SJSA1 (cell line): ENCODE results near the gene MSMO1. TPM values are rescaled to one million over a fixed set of nuclear protein-coding genes. Genes with fewer than 3 reads are reported as not detected.
A peak's percentile ranks its signal among the peaks of the same experiment; 100 is the strongest.
"Not testable (repeated sequence)": the region's sequence is repeated elsewhere in the genome, so short reads cannot be mapped to it uniquely, and the experiment has no call there.

Source experiments
- DNase-seq, 2 experiments: peaks; one replicate each; pipeline ENCODE4 v3.0.0-alpha.2; 2015 to 2020; ENCODE audit warnings: low spot score in 2 of 2, low read depth in 1 of 2
- H3K27ac ChIP-seq: fragments of 250-450 bp; sonication (Bioruptor Pico); 2 replicates; pipeline ENCODE4 v1.5.1; 2020; ENCODE audit warnings: mild to moderate bottlenecking, moderate library complexity
- H3K27me3 ChIP-seq: fragments of 250-450 bp; sonication (Bioruptor Pico); replicated peaks from 2 replicates; pipeline ENCODE4 v1.5.1; 2020; ENCODE audit warnings: mild to moderate bottlenecking, moderate library complexity
- H3K36me3 ChIP-seq: fragments of 250-450 bp; sonication (Bioruptor Pico); 2 replicates; pipeline ENCODE4 v1.5.1; 2020; ENCODE audit warnings: mild to moderate bottlenecking
- H3K4me1 ChIP-seq: fragments of 250-450 bp; sonication (Bioruptor Pico); replicated peaks from 2 replicates; pipeline ENCODE4 v1.6.1; 2021; ENCODE audit warnings: mild to moderate bottlenecking
- H3K4me3 ChIP-seq: fragments of 250-450 bp; sonication (Bioruptor Pico); 2 replicates; pipeline ENCODE4 v1.5.1; 2020; ENCODE audit warnings: mild to moderate bottlenecking
- H3K9me3 ChIP-seq: fragments of 250-450 bp; sonication (Bioruptor Pico); replicated peaks from 2 replicates; pipeline ENCODE4 v1.5.1; 2020; ENCODE audit warnings: mild to moderate bottlenecking
- total RNA-seq: library from RNA; depleted of rRNA; stranded (reverse); fragments of >200 nt; shearing (Covaris generic); gene quantifications from 2 replicates; pipeline ENCODE4 v1.2.3, GENCODE V29; 2014

The MSMO1 gene
- total RNA-seq, 1 experiment from 2014 or later: 30.5 TPM

- H3K36me3 ChIP-seq: peaks cover 15% of the 10 kb centered on the region
- DNase-seq: no peak
- H3K9me3 ChIP-seq: no peaks in the 10 kb centered on the region
- no peak overlapping the region for H3K4me3 ChIP-seq
- H3K27me3 ChIP-seq: no peaks in the 10 kb centered on the region
- H3K27ac ChIP-seq: no peak overlapping the region
- H3K4me1 ChIP-seq: peaks cover 15% of the 10 kb centered on the region
These were observed 3.2 kb downstream of the MSMO1 start for GRCh38 chr4:165330666-165331065.

DNA sequence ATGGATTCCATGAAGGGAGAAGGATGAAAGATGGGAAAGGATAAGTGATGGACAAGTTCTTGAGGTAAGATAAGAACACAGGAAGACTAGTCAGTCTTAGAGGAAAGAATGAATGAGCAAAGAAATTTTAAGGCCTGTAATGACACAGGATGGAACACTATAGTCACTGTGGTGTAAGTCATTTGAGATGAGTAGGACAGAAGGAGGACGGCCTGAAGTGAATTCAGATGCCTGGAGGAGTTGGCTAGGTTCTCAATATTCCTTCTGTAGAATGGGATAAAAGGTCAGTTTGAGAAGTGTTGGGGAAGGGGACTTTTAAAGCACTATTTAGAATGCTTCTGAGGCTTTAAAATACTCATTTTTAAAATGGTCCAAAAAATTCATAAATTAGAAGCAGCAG is 3.9 kb downstream of the MSMO1 start:
- H3K27ac ChIP-seq: no peak overlapping the region
- DNase-seq: no peak
- H3K4me3 ChIP-seq: no peak overlapping the region
- H3K9me3 ChIP-seq: no peaks in the 10 kb centered on the region
- H3K4me1 ChIP-seq: peaks cover 8% of the 10 kb centered on the region
- H3K27me3 ChIP-seq: no peaks in the 10 kb centered on the region
- H3K36me3 ChIP-seq: peaks cover 15% of the 10 kb centered on the region

- Histone ChIP-seq H3K27me3 (no peaks in the 10 kb centered on the region), H3K4me3 (no peak overlapping the region), H3K4me1 (peaks cover 6% of the 10 kb centered on the region), H3K36me3 (peaks cover 15% of the 10 kb centered on the region), H3K27ac (no peak overlapping the region), H3K9me3 (no peaks in the 10 kb centered on the region)
- DNase-seq: no peak
These were observed 4.4 kb downstream of the MSMO1 start for GRCh38 chr4:165331823-165332222.

GRCh38 chr4:165332502-165332901 is 5.0 kb downstream of the MSMO1 start:
- DNase-seq: no peak

GRCh38 chr4:165335163-165335703 is 7.8 kb downstream of the MSMO1 start:
- Histone ChIP-seq H3K4me1 (no peaks in the 10 kb centered on the region), H3K9me3 (no peaks in the 10 kb centered on the region), H3K27ac (no peak overlapping the region), H3K4me3 (no peak overlapping the region), H3K27me3 (no peaks in the 10 kb centered on the region), H3K36me3 (peaks cover 24% of the 10 kb centered on the region)
- no peak for DNase-seq

More at GRCh38 chr4:165332502-165332901, 5.0 kb downstream of the MSMO1 start:
- Histone ChIP-seq H3K4me3 (no peak overlapping the region), H3K27me3 (no peaks in the 10 kb centered on the region), H3K9me3 (no peaks in the 10 kb centered on the region), H3K27ac (no peak overlapping the region), H3K36me3 (peaks cover 15% of the 10 kb centered on the region), H3K4me1 (peaks cover 6% of the 10 kb centered on the region)

DNA sequence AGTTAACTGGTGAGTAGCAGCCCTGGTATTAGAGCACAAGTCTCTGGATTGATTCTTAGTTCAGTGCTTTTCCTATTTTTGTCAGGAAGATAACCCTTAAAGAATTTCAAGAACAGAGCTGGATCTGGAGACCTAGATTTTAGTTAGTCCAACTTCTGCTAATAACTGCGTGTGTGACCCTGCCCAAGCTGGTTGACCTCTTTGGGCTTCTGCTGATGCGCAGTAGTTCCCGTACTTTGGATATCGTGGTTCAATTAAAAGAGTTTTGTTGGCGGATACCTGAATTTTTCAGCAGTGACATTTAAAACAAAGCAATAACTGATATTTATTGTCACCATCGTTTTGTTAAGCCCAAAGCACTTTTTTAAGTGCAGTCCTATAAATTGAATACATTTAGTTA is 9.3 kb downstream of the MSMO1 start:
- H3K27me3 ChIP-seq: no peaks in the 10 kb centered on the region

DNA sequence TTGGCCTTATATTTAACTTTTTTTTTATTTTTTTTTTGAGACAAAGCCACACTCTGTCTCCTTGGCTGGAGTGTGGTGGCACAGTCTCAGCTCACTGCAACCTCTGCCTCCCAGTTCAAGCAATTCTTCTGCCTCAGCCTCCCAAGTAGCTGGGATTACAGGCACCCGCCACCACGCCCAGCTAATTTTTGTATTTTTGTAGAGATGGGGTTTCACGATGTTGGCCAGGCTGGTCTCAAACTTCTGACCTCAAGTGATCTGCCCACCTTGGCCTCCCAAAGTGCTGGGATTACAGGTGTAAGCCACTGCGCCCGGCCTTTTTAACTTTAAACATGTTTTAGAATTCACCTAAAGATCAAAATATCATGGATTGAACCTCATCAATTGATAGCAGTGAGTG is 14.9 kb downstream of the MSMO1 start:
- peaks cover 12% of the 10 kb centered on the region; the same call in 1 of the 2 replicates for H3K36me3 ChIP-seq
- not testable (repeated sequence) for H3K4me1 ChIP-seq, H3K9me3 ChIP-seq, DNase-seq, H3K4me3 ChIP-seq, H3K27me3 ChIP-seq, H3K27ac ChIP-seq

More for the DNA sequence above, 9.3 kb downstream of the MSMO1 start:
- Histone ChIP-seq H3K36me3 (peaks cover 27% of the 10 kb centered on the region), H3K9me3 (no peaks in the 10 kb centered on the region), H3K4me1 (no peaks in the 10 kb centered on the region), H3K27ac (no peak overlapping the region), H3K4me3 (no peak overlapping the region)
- DNase-seq: no peak

- Histone ChIP-seq H3K27me3 (no peaks in the 10 kb centered on the region), H3K4me1 (no peaks in the 10 kb centered on the region), H3K9me3 (no peaks in the 10 kb centered on the region), H3K36me3 (peaks cover 12% of the 10 kb centered on the region; the same call in 1 of the 2 replicates), H3K4me3 (no peak overlapping the region), H3K27ac (no peak overlapping the region)
- no peak for DNase-seq
These were observed 16.1 kb downstream of the MSMO1 start for GRCh38 chr4:165343353-165344191.

DNA sequence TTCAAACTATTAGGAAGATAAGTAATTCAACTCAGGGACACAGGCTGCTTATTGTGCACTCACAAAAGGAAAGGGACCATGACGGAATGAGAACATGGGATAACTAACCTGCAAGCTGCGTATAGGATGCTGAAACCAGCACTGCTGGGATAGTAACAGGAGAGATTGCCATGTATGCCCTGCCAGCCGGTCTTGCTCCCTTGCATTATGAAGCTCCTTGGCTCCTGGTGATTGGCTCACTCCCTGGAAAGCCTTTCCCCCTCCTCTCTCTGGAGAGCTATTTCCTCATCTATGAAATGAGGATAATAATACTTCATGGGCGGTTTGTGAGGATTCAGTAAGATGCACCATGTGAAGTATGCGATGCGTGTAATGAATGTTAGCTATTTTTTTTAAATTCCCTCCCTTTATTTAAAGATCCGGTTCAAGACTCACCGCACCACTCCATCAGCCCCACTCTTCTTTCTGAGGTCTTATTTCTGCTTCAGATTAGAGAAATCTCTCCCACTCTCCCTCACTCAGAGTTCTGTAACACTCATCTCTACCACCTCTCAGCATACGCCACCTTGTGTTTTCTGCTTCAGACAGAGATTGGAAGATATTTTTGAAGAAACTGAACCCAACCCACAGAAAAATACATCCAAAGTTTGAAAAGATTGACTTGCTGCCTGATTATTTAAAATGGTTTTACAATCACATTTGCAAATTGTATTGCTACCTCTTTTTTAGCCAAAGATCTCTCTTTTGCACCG is 18.4 kb downstream of the MSMO1 start:
- Histone ChIP-seq H3K4me1 (no peaks in the 10 kb centered on the region), H3K27ac (no peak overlapping the region), H3K4me3 (no peak overlapping the region), H3K27me3 (no peaks in the 10 kb centered on the region), H3K36me3 (no peaks in the 10 kb centered on the region), H3K9me3 (no peaks in the 10 kb centered on the region)
- no peak for DNase-seq

DNA sequence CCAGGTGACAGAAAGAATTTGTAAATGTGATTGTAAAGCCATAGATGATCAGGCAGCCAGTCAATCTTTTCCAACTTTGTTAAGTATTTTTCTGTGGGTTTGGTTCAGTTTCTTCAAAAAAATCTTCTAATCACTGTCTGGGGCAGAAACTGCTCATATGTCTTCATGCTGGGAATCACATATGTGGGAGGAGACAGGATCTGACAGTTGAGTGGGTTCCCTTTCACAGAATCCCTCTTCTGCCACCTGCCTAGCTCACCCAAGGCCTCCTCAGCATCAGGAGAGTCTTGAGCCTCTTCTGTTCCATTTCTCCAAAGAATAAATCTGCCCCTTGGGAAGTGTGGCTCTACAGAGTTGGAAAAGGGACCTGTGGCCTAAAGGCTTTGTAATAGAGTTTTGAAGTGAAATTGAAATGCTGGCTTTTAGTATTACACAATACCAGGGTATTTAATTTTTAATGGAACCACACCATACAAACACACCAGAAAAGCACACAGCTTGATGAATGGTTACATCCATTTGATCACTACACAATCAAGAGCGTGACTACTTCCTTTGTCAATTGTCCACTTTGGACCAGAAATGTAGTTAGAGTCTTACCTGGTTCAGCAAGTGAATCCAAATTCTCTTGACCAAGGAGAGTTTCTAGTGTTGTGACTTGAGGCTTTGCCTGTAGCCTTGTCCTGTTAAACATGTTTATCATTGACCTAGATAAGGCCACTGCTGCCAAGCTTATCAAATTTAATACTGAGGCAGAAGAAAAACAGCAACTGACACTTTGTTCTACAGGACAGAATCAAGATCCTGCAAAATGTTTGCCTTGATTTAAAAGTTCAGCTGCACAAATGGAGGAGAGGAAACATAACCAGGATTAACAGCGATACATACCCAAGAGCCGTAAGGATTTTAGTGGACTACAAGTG is 20.4 kb downstream of the MSMO1 start:
- no peak for DNase-seq
- H3K27me3 ChIP-seq: no peaks in the 10 kb centered on the region
- H3K27ac ChIP-seq: no peak overlapping the region
- H3K4me1 ChIP-seq: no peaks in the 10 kb centered on the region
- no peak overlapping the region for H3K4me3 ChIP-seq
- H3K36me3 ChIP-seq: no peaks in the 10 kb centered on the region
- no peaks in the 10 kb centered on the region for H3K9me3 ChIP-seq

DNA sequence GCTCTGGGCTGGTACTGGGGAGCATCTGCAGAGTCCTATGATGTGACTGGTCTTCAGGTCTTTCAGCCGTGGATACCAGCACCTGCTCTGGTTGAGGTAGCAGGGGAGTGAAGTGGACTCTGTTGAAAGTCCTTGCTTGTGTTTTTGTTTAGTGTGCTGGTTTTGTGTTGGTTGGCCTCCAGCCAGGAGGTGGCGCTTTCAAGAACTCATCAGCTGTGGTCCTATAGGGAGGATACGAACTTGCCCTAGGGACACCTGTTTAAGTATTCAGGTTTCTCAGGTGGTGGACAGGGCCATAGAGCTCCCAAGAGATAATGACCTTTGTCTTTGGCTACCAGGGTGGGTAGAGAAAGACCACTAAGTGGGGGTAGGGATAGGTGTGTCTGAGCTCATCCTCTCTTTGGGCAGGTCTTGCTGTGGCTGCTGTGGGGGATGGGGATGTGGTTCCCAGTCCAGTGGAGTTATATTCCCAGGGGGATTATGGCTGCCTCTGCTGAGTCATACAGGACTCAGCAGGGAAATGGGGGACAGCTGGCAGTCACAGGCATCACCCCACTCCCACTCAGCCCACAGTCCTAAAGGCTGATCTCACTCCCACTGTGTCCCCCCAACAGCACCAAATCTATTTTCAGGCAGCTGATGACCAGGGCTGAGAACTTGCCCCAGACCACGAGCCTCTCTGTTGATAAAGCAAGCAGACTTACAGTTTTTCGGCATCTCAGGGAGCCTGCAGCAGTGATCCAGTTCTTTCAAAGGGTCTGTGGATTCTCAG is 24.1 kb downstream of the MSMO1 start:
- Histone ChIP-seq H3K36me3 (no peaks in the 10 kb centered on the region), H3K27ac (no peak overlapping the region), H3K9me3 (no peaks in the 10 kb centered on the region), H3K4me1 (no peaks in the 10 kb centered on the region), H3K27me3 (no peaks in the 10 kb centered on the region), H3K4me3 (no peak overlapping the region)
- no peak for DNase-seq

DNA sequence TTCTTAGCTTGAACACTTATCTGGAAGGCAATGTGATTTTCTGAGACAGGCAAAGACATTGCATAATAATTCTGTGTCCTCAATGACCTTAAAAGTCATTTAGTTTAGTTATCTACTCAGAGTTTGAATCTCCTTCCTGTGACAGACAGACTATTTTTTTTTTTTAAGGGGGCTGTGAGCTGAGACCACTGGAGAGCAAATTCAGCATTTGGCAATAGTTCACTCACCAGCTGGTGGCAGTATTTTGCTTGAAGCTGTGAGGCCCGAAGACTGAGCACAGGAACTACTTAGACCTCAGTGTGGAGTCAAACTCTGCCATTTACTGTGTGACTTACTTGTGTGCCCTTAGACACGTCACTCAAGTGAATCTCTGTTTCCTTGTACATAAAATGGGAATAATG is 28.4 kb downstream of the MSMO1 start:
- Histone ChIP-seq H3K4me3 (no peak overlapping the region), H3K4me1 (no peaks in the 10 kb centered on the region), H3K36me3 (no peaks in the 10 kb centered on the region), H3K27ac (no peak overlapping the region), H3K27me3 (no peaks in the 10 kb centered on the region), H3K9me3 (no peaks in the 10 kb centered on the region)
- peak in 1 of 2 experiments; percentile 16 for DNase-seq

GRCh38 chr4:165359506-165359905 is 32.0 kb downstream of the MSMO1 start:
- no peaks in the 10 kb centered on the region for H3K36me3 ChIP-seq
- no peaks in the 10 kb centered on the region for H3K4me1 ChIP-seq
- no peaks in the 10 kb centered on the region for H3K9me3 ChIP-seq
- no peak overlapping the region for H3K27ac ChIP-seq
- no peak overlapping the region for H3K4me3 ChIP-seq
- no peak for DNase-seq
- H3K27me3 ChIP-seq: no peaks in the 10 kb centered on the region
